Mucosa of rectum (tissue), 2 donors: ENCODE measurements around the gene TRMT1L.

Experiments used
- H3K27ac ChIP-seq, 2 donors: one replicate each; pipeline ENCODE4 v1.7.0; 2013; ENCODE audit warnings: inconsistent platforms in 2 of 2, low read depth in 2 of 2, low read length in 2 of 2
- H3K27me3 ChIP-seq, 2 donors: one replicate each; pipeline ENCODE4 v1.7.0; 2013; ENCODE audit warnings: low read length in 2 of 2; ENCODE audit not compliant: control insufficient read depth in 2 of 2, insufficient read depth in 2 of 2
- H3K36me3 ChIP-seq, 2 donors: one replicate each; pipeline ENCODE4 v1.7.0; 2013; ENCODE audit warnings: low read length in 2 of 2; ENCODE audit not compliant: control insufficient read depth in 2 of 2, insufficient read depth in 2 of 2
- H3K4me1 ChIP-seq, 2 donors: one replicate each; pipeline ENCODE4 v1.7.0; 2013; ENCODE audit warnings: low read length in 2 of 2, mild to moderate bottlenecking in 1 of 2; ENCODE audit not compliant: control insufficient read depth in 2 of 2, insufficient read depth in 2 of 2
- H3K4me3 ChIP-seq, 2 donors: one replicate each; pipeline ENCODE4 v1.7.0; 2013; ENCODE audit warnings: low read length in 2 of 2
- H3K9ac ChIP-seq, 2 donors: one replicate each; pipeline ENCODE4 v1.7.0; 2013; ENCODE audit warnings: low read length in 2 of 2, low read depth in 1 of 2, mild to moderate bottlenecking in 1 of 2
- H3K9me3 ChIP-seq, 2 donors: one replicate each; pipeline ENCODE4 v1.7.0; 2013; ENCODE audit warnings: low read length in 2 of 2; ENCODE audit not compliant: control insufficient read depth in 2 of 2
- donor health status: healthy.
- donor health status: Normal muscosa, but diverticular disease.

The TRMT1L gene

DNA sequence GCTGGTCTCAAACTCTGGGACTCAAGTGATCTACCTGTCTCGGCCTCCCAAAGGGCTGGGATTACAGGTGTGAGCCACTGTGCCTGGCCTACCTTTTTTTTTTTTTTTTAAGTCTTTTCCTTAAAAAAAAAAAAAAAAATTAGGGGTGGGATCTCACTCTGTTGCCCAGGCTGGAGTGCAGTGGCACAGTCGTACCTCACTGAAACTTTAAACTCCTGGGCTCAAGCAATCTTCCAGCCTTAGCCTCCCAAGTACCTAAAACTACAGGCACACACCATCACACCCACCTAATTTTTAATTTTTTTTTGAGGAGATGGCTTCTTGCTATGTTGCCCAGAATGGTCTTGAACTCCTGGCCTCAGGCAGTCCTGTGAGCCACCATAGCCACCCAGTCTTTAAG, 72.9 kb downstream of the TRMT1L start:
- Histone ChIP-seq H3K4me3 (no peak overlapping the region), H3K9ac (no peak overlapping the region)

DNA sequence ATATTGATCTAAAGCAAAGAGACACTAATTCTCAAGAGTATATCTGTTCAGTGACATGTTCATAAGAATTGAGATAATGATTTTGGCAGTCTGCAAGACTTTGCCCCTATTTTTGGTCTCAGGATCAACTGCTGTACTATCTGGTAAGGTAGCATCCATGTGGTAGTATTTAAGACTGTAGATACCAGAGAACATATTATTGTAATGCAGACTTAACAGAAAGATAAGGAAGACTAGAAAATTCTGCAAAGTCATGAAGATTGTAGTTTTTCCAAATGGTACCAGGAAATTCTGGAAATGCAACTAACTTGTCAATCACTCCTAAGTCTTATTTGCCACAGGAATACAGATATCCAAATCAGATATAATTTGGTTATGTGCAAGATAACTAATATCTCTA, 76.3 kb downstream of the TRMT1L start:
- Histone ChIP-seq H3K4me1 (no peaks in the 10 kb centered on the region), H3K27ac (no peak overlapping the region), H3K27me3 (no peaks in the 10 kb centered on the region), H3K9me3 (no peaks in the 10 kb centered on the region), H3K36me3 (no peaks in the 10 kb centered on the region), H3K9ac (no peak overlapping the region), H3K4me3 (no peak overlapping the region)

More for the DNA sequence above, 72.9 kb downstream of the TRMT1L start:
- H3K9me3 ChIP-seq: no peaks in the 10 kb centered on the region
- peaks cover 0 to 3% of the 10 kb centered on the region in 2 donors for H3K36me3 ChIP-seq
- H3K4me1 ChIP-seq: no peaks in the 10 kb centered on the region
- no peak overlapping the region for H3K27ac ChIP-seq
- no peaks in the 10 kb centered on the region for H3K27me3 ChIP-seq

DNA sequence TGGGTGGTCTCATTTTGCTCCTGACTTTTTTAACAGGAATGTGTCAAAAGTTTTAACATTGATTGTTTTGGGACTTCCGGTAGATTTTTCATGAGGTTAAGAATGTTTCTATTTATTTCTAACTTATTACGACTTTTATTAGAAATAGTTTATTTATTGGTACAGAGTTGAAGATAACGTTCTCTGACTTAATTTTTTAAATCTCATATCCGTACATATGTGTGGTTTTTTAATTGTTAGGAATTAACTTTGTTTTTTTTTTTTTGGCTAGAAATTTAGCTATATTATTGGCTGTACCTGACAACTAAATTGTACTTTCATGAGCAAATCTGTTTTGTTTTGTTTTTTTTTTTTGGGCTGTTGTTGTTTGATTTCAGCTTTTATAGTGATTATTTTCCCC, 79.4 kb downstream of the TRMT1L start:
- Histone ChIP-seq H3K27me3 (no peaks in the 10 kb centered on the region), H3K36me3 (no peaks in the 10 kb centered on the region), H3K4me1 (no peaks in the 10 kb centered on the region), H3K27ac (no peak overlapping the region), H3K9me3 (no peaks in the 10 kb centered on the region), H3K9ac (no peak overlapping the region), H3K4me3 (no peak overlapping the region)

DNA sequence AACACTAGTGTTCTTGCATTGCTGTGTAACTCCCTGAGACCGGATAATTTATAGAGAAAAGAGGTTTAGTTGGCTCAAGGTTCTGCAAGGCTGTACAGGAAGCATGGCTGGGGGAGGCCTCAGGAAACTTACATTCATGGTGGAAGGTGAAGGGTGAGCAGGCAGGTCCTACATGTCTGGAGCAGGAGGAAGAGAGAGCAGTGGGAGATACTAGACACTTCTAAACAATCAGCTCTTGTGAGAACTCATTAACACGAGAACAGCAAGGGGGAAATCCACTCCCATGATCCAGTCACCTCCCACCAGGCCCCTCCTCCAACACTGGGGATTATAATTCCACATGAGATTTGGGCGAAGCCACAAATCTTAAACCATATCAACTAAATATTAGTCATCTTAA, 81.3 kb downstream of the TRMT1L start:
- H3K9ac ChIP-seq: no peak overlapping the region
- no peaks in the 10 kb centered on the region for H3K36me3 ChIP-seq
- H3K27ac ChIP-seq: no peak overlapping the region
- no peaks in the 10 kb centered on the region for H3K9me3 ChIP-seq
- H3K4me1 ChIP-seq: no peaks in the 10 kb centered on the region
- H3K27me3 ChIP-seq: no peaks in the 10 kb centered on the region
- H3K4me3 ChIP-seq: no peak overlapping the region

DNA sequence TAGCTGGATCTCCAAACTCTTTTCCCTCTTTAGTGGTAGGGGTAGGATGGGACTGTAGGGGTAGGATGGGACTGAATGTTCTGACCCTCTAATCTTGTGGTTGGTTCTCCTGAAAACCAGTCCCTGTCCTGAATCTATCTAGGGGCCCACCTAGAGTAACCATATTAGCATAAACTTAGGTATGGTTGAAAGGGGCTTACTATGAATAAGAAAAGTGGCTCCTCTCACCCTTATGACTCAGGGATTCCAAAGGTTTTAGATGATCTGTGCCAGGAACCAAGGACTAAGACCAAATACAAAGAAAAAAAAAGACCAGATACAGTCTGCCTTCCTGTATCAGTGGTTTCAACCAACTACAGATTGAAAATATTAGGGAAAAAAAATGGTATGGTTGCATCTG, 82.4 kb downstream of the TRMT1L start:
- Histone ChIP-seq H3K9me3 (no peaks in the 10 kb centered on the region), H3K4me1 (no peaks in the 10 kb centered on the region), H3K4me3 (no peak overlapping the region), H3K27ac (no peak overlapping the region), H3K36me3 (no peaks in the 10 kb centered on the region), H3K9ac (no peak overlapping the region), H3K27me3 (no peaks in the 10 kb centered on the region)

DNA sequence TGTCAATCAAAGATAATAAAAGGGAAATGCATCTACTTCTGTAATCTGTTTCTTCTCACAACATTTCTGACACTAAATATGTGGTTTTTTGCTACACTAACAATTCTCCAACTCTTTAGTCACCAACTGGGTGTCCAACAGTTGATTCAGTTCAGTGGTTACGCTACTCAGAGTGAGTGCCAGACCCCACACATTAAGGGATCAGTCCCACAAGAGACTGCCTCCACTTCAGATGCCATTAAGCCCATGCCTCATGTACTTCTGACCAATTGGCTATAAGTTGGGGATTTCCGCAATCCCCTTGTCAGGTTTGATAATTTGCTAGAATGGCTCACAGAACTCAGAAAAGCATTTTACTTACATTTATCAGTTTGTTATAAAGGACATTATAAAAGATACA, 83.0 kb downstream of the TRMT1L start:
- Histone ChIP-seq H3K9ac (no peak overlapping the region), H3K9me3 (no peaks in the 10 kb centered on the region), H3K4me3 (no peak overlapping the region), H3K27me3 (no peaks in the 10 kb centered on the region), H3K27ac (no peak overlapping the region), H3K36me3 (no peaks in the 10 kb centered on the region), H3K4me1 (no peaks in the 10 kb centered on the region)

DNA sequence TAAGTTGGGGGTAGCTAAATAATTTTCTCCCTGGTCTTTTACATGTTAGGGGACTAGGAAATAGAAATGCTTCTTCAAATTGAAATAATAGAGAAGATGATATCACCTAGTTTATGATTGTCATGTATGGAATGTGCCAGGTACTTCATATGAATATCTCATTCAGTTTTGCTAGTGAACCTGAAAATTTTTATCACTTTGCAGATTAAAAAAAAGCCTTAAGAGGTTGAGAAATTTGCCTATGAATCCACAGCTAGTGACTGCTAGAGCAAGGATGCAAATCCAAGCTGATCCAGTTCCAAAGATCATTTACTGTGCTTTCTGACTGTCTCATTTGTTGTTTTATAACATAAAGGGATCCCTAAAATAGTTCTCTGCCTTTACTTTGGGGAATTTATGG, 86.7 kb downstream of the TRMT1L start:
- Histone ChIP-seq H3K9me3 (no peaks in the 10 kb centered on the region), H3K9ac (no peak overlapping the region), H3K27ac (no peak overlapping the region), H3K27me3 (no peaks in the 10 kb centered on the region), H3K4me1 (no peaks in the 10 kb centered on the region), H3K4me3 (no peak overlapping the region), H3K36me3 (no peaks in the 10 kb centered on the region)

DNA sequence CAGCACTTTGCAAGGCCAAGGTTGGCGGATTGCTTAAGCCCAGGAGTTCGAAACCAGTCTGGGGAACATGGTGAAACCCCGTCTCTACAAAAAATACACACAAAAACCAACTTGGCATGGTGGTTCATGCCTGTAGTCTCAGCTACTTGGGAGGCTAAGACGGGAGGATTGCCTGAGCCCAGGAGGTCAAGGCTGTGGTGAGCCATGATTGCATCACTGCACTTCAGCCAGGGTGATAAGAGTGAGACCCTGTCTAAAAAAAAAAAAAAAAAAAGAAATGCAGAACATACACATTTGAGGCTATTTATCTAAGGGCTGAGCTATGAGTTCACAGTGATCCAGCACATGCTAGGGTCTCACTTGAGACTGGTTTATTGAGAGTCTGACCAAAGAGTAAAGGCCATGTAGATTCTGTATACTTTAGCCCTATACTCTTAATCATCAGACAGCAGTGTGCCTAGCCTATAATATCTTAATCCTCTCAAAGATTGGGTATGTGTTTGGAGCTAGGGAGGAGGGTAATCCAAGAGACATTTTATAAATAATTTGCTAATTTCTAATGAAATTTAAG, 87.5 kb downstream of the TRMT1L start:
- no peaks in the 10 kb centered on the region for H3K9me3 ChIP-seq
- H3K4me3 ChIP-seq: no peak overlapping the region
- no peaks in the 10 kb centered on the region for H3K27me3 ChIP-seq
- no peak overlapping the region for H3K9ac ChIP-seq
- no peak overlapping the region for H3K27ac ChIP-seq
- no peaks in the 10 kb centered on the region for H3K4me1 ChIP-seq
- H3K36me3 ChIP-seq: no peaks in the 10 kb centered on the region

DNA sequence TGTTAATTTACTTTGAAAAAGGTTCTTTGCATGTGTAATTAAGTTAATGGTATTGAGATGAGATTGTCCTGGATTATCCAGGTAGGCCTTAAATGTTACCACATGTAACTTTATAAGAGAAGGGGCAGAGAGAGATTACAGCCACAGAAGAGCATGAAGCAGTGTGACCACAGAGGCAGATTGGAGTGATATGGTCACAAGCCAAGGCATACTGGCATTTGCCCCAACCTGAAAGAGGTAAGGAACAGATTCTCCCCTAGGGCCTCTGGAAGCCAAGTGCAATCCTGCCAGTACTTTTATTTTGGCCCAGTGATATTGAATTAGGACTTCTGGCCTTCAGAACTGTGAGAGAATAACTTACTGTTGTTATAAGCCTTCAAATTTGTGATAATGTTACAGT, 88.4 kb downstream of the TRMT1L start:
- Histone ChIP-seq H3K9me3 (no peaks in the 10 kb centered on the region), H3K9ac (no peak overlapping the region), H3K27me3 (no peaks in the 10 kb centered on the region), H3K4me3 (no peak overlapping the region), H3K36me3 (no peaks in the 10 kb centered on the region), H3K27ac (no peak overlapping the region), H3K4me1 (no peaks in the 10 kb centered on the region)
